K562 (cell line): ENCODE data around the gene CSNK1A1. TPM values are rescaled to one million over a fixed set of nuclear protein-coding genes. Genes with fewer than 3 reads are reported as not detected.
A peak's percentile ranks its signal among the peaks of the same experiment; 100 is the strongest.

Experiments used
- ELF2 ChIP-seq: fragments of 250-450 bp; sonication (Bioruptor Pico); IDR thresholded peaks from 2 replicates; pipeline ENCODE4 v1.5.0; 2021; ENCODE audit warnings: mild to moderate bottlenecking
- EP400 ChIP-seq: fragments of 450-650 bp; IDR thresholded peaks from 2 replicates; pipeline ENCODE4 v1.6.1; 2017; ENCODE audit warnings: antibody characterized with exemption, mild to moderate bottlenecking, moderate library complexity
- HMGN3 ChIP-seq: IDR thresholded peaks from 2 replicates; pipeline ENCODE4 v1.6.1; 2011; ENCODE audit warnings: borderline replicate concordance, low read depth, mild to moderate bottlenecking, mixed read lengths, low read length; ENCODE audit not compliant: insufficient read length; ENCODE audit errors: extremely low read depth
- KLF6 ChIP-seq: fragments of 250-450 bp; sonication (Bioruptor Pico); IDR thresholded peaks from 2 replicates; pipeline ENCODE4 v1.4.0; 2020; ENCODE audit warnings: mild to moderate bottlenecking, moderate library complexity, borderline replicate concordance
- MTA3 ChIP-seq: fragments of 450-650 bp; formaldehyde crosslinking; IDR thresholded peaks from 2 replicates; pipeline ENCODE4 v1.6.1; 2017; ENCODE audit warnings: mild to moderate bottlenecking, borderline replicate concordance
- NELFE ChIP-seq: IDR thresholded peaks from 2 replicates; pipeline ENCODE4 v1.6.1; 2011; ENCODE audit warnings: mild to moderate bottlenecking; ENCODE audit not compliant: insufficient read depth, insufficient read length
- PCBP2 ChIP-seq: fragments of 200-400 bp; formaldehyde crosslinking; IDR thresholded peaks from 2 replicates; pipeline ENCODE4 v1.6.1; 2018; ENCODE audit warnings: low read length, low read depth, mild to moderate bottlenecking, moderate library complexity; ENCODE audit not compliant: poor library complexity, severe bottlenecking
- PTBP1 ChIP-seq: fragments of 200-400 bp; formaldehyde crosslinking; IDR thresholded peaks from 2 replicates; pipeline ENCODE4 v1.6.1; 2017; ENCODE audit warnings: low read depth, low read length
- RBM14 ChIP-seq: fragments of 200-400 bp; formaldehyde crosslinking; IDR thresholded peaks from 2 replicates; pipeline ENCODE4 v1.6.1; 2018; ENCODE audit warnings: low read depth, mild to moderate bottlenecking, low read length, moderate library complexity, borderline replicate concordance; ENCODE audit not compliant: insufficient read depth
- SIN3B ChIP-seq: fragments of 450-650 bp; IDR thresholded peaks from 2 replicates; pipeline ENCODE4 v1.6.1; 2017; ENCODE audit warnings: low read depth, mild to moderate bottlenecking, moderate library complexity
- SMARCA5 ChIP-seq: fragments of 450-650 bp; IDR thresholded peaks from 2 replicates; pipeline ENCODE4 v1.6.1; 2016
- TAF15 ChIP-seq: fragments of 200-400 bp; formaldehyde crosslinking; IDR thresholded peaks from 2 replicates; pipeline ENCODE4 v1.6.1; 2017; ENCODE audit warnings: mild to moderate bottlenecking, low read depth, low read length, moderate library complexity
- THRAP3 ChIP-seq: fragments of 450-650 bp; IDR thresholded peaks from 2 replicates; pipeline ENCODE4 v1.6.1; 2016; ENCODE audit warnings: mild to moderate bottlenecking, inconsistent platforms, borderline replicate concordance
- YBX1 ChIP-seq: fragments of 450-650 bp; IDR thresholded peaks from 2 replicates; pipeline ENCODE4 v1.7.1; 2016; ENCODE audit warnings: mild to moderate bottlenecking
- ZNF311 ChIP-seq: fragments of 250-450 bp; sonication (Bioruptor Pico); IDR thresholded peaks from 2 replicates; pipeline ENCODE4 v1.4.0; 2020; ENCODE audit warnings: mild to moderate bottlenecking, moderate library complexity
- ZZZ3 ChIP-seq: fragments of 450-650 bp; IDR thresholded peaks from 2 replicates; pipeline ENCODE4 v1.6.1; 2016; ENCODE audit warnings: antibody characterized with exemption, mild to moderate bottlenecking, moderate library complexity
- polyA plus RNA-seq, 8 experiments: library from polyadenylated mRNA; depleted of rRNA in 4 of 8; stranded (reverse) in 5 of 8; unstranded in 3 of 8; fragments of >200 nt; fragmentation: Nextera tagmentation in 2 of 8; fragmentation: Illumina TruSeq in 1 of 8; extraction: Ambion mirVana in 2 of 8; extraction: Trizol in 1 of 8; gene quantifications; 2 replicates each; pipeline versions ENCODE4 v1.2.1 to v1.2.3, GENCODE V29; 2011 to 2014; ENCODE audit warnings: inconsistent platforms in 1 of 8, missing spikeins in 1 of 8
- total RNA-seq, 7 experiments: library from RNA; depleted of rRNA in 6 of 7; stranded (reverse); fragments of >200 nt in 6 of 7; fragmentation: Illumina TruSeq in 2 of 7; extraction: Trizol in 2 of 7; gene quantifications; 2 replicates each; pipeline versions ENCODE4 v1.2.1 to v1.2.3, GENCODE V29; 2011 to 2021; ENCODE audit warnings: low replicate concordance in 1 of 7
- TF ChIP-seq, protein P1 (sequence below): fragments of 250-450 bp; sonication (Bioruptor Pico); IDR thresholded peaks from 2 replicates; pipeline ENCODE4 v1.8.0; 2022; ENCODE audit warnings: inconsistent platforms
- TF ChIP-seq, protein P2 (sequence below): sonication (generic); formaldehyde crosslinking; IDR thresholded peaks from 2 replicates; pipeline ENCODE4 v1.8.1; 2023; ENCODE audit warnings: mild to moderate bottlenecking, missing genetic modification reagents
- TF ChIP-seq, protein P3 (sequence below): sonication (generic); formaldehyde crosslinking; IDR thresholded peaks from 2 replicates; pipeline ENCODE4 v1.8.1; 2022; ENCODE audit warnings: missing genetic modification reagents
- TF ChIP-seq, protein P4 (sequence below): sonication (generic); formaldehyde crosslinking; IDR thresholded peaks from 2 replicates; pipeline ENCODE4 v1.8.1; 2022; ENCODE audit warnings: missing genetic modification reagents
- TF ChIP-seq, protein P5 (sequence below): fragments of 250-450 bp; sonication (Bioruptor Pico); IDR thresholded peaks from 2 replicates; pipeline ENCODE4 v1.8.0; 2021; ENCODE audit warnings: borderline replicate concordance, mild to moderate bottlenecking, moderate library complexity; ENCODE audit not compliant: poor library complexity, severe bottlenecking

The CSNK1A1 gene
- total and polyA plus RNA-seq, 9 of the 15 experiments (the other 6 are each of a cell fraction or from before 2014, with no cell fraction given), result 49.1 to 196 (median 154) TPM

DNA sequence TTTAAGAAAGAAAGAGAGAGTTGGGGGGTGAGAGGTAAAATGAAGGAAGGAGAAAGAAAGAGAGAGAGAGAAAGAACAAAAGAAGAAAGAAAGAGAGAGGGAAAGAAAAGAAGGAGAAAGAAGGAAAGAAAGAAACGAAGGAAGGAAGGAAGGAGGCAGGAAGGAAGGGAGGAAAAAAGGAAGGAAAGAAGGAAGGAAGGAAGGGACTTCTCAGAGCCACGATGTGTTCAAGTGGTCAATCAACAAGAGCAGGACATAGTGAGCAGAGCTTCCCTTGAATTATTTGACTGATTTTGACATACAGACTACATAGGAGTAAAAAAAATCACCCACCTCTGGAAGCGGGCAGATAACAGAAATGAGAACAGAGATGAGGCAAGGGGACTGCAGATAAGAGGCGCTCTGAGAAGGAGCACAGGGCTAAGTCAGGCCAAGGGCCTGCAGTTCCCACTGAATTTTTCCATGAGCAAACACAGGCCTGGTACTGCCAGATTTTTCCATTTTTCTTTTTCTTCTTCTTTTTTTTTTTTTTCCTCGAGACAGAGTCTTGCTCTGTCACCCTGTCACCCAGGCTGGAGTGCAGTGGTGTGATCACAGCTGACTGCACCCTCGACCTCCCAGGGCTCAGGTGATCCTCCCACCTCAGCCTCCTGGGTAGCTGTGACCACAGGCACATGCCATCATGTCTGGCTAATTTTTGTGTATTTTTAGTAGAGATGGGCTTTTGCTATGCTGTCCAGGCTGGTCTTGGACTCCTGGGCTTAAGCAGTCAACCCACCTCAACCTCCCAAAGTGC lies 94.4 kb downstream of the CSNK1A1 start (continued):
- TF ChIP-seq, protein P1, sequence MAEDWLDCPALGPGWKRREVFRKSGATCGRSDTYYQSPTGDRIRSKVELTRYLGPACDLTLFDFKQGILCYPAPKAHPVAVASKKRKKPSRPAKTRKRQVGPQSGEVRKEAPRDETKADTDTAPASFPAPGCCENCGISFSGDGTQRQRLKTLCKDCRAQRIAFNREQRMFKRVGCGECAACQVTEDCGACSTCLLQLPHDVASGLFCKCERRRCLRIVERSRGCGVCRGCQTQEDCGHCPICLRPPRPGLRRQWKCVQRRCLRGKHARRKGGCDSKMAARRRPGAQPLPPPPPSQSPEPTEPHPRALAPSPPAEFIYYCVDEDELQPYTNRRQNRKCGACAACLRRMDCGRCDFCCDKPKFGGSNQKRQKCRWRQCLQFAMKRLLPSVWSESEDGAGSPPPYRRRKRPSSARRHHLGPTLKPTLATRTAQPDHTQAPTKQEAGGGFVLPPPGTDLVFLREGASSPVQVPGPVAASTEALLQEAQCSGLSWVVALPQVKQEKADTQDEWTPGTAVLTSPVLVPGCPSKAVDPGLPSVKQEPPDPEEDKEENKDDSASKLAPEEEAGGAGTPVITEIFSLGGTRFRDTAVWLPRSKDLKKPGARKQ (CRISPR knock-in tag), result no peak
- no peak for TF ChIP-seq ZNF311 (CRISPR knock-in tag)
- no peak for TF ChIP-seq ZZZ3
- TF ChIP-seq PCBP2, result no peak
- peak; percentile 88 for TF ChIP-seq HMGN3
- no peak for TF ChIP-seq SIN3B
- TF ChIP-seq MTA3, result peak; percentile 62
- no peak for TF ChIP-seq TAF15
- no peak for TF ChIP-seq ELF2 (CRISPR knock-in tag)
- TF ChIP-seq KLF6 (CRISPR knock-in tag), result no peak
- TF ChIP-seq, protein P2, sequence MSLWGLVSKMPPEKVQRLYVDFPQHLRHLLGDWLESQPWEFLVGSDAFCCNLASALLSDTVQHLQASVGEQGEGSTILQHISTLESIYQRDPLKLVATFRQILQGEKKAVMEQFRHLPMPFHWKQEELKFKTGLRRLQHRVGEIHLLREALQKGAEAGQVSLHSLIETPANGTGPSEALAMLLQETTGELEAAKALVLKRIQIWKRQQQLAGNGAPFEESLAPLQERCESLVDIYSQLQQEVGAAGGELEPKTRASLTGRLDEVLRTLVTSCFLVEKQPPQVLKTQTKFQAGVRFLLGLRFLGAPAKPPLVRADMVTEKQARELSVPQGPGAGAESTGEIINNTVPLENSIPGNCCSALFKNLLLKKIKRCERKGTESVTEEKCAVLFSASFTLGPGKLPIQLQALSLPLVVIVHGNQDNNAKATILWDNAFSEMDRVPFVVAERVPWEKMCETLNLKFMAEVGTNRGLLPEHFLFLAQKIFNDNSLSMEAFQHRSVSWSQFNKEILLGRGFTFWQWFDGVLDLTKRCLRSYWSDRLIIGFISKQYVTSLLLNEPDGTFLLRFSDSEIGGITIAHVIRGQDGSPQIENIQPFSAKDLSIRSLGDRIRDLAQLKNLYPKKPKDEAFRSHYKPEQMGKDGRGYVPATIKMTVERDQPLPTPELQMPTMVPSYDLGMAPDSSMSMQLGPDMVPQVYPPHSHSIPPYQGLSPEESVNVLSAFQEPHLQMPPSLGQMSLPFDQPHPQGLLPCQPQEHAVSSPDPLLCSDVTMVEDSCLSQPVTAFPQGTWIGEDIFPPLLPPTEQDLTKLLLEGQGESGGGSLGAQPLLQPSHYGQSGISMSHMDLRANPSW (CRISPR knock-in tag), result no peak
- TF ChIP-seq NELFE, result no peak
- TF ChIP-seq EP400, result peak; percentile 62
- TF ChIP-seq RBM14, result no peak
- peak; percentile 94 for TF ChIP-seq THRAP3
- TF ChIP-seq, protein P3, sequence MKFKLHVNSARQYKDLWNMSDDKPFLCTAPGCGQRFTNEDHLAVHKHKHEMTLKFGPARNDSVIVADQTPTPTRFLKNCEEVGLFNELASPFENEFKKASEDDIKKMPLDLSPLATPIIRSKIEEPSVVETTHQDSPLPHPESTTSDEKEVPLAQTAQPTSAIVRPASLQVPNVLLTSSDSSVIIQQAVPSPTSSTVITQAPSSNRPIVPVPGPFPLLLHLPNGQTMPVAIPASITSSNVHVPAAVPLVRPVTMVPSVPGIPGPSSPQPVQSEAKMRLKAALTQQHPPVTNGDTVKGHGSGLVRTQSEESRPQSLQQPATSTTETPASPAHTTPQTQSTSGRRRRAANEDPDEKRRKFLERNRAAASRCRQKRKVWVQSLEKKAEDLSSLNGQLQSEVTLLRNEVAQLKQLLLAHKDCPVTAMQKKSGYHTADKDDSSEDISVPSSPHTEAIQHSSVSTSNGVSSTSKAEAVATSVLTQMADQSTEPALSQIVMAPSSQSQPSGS, result no peak
- TF ChIP-seq, protein P4, sequence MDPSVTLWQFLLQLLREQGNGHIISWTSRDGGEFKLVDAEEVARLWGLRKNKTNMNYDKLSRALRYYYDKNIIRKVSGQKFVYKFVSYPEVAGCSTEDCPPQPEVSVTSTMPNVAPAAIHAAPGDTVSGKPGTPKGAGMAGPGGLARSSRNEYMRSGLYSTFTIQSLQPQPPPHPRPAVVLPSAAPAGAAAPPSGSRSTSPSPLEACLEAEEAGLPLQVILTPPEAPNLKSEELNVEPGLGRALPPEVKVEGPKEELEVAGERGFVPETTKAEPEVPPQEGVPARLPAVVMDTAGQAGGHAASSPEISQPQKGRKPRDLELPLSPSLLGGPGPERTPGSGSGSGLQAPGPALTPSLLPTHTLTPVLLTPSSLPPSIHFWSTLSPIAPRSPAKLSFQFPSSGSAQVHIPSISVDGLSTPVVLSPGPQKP (CRISPR knock-in tag), result no peak
- peak; percentile 95; the same call in 1 of the 2 replicates for TF ChIP-seq YBX1
- peak; percentile 99 for TF ChIP-seq SMARCA5
- TF ChIP-seq, protein P5, sequence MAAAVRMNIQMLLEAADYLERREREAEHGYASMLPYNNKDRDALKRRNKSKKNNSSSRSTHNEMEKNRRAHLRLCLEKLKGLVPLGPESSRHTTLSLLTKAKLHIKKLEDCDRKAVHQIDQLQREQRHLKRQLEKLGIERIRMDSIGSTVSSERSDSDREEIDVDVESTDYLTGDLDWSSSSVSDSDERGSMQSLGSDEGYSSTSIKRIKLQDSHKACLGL (CRISPR knock-in tag), result no peak
- TF ChIP-seq PTBP1, result no peak
